HG03064 (cell line): ENCODE results near the gene SNAP47.

ENCODE experiments used
- ATAC-seq: cut with Tn5 transposase; IDR thresholded peaks from one replicate; pipeline ENCODE4 v1.9.1; 2021; ENCODE audit warnings: low read depth; ENCODE audit not compliant: unreplicated experiment

SNAP47 gene

GRCh38 chr1:227793948-227794816 lies 58.9 kb downstream of the SNAP47 start:
- ATAC-seq: no peak

- no peak for ATAC-seq
Observed at GRCh38 chr1:227794817-227795192, 59.6 kb downstream of the SNAP47 start.

- no peak for ATAC-seq
Observed at GRCh38 chr1:227795732-227796131, 60.5 kb downstream of the SNAP47 start.

GRCh38 chr1:227796359-227796915 lies 61.2 kb downstream of the SNAP47 start:
- ATAC-seq: no peak

GRCh38 chr1:227797144-227797543 lies 61.9 kb downstream of the SNAP47 start:
- ATAC-seq: no peak

- ATAC-seq: no peak
Observed at GRCh38 chr1:227797625-227798024, 62.4 kb downstream of the SNAP47 start.

- no peak for ATAC-seq
Observed at GRCh38 chr1:227798078-227798802, 63.0 kb downstream of the SNAP47 start.

- ATAC-seq: no peak
Observed at GRCh38 chr1:227799756-227800155, 64.5 kb downstream of the SNAP47 start.

- ATAC-seq: no peak
Observed at GRCh38 chr1:227803933-227804332, 68.7 kb downstream of the SNAP47 start.

GRCh38 chr1:227805606-227806197 lies 70.5 kb downstream of the SNAP47 start:
- ATAC-seq: no peak

- ATAC-seq: no peak
Observed at GRCh38 chr1:227808566-227808965, 73.3 kb downstream of the SNAP47 start.

GRCh38 chr1:227809026-227809425 lies 73.8 kb downstream of the SNAP47 start:
- ATAC-seq: no peak

GRCh38 chr1:227813962-227814361 lies 78.7 kb downstream of the SNAP47 start:
- no peak for ATAC-seq

GRCh38 chr1:227815468-227816409 lies 80.5 kb downstream of the SNAP47 start, which contains the start of gene PRSS38:
Gene PRSS38, plus strand, starts transcription at chr1:227815675. Its CDS starts 42 bp downstream, at chr1:227815717.
- ATAC-seq: no peak

- no peak for ATAC-seq
Observed at GRCh38 chr1:227816750-227817446, 81.7 kb downstream of the SNAP47 start.

GRCh38 chr1:227823537-227823936 lies 88.3 kb downstream of the SNAP47 start:
- ATAC-seq: no peak

GRCh38 chr1:227824204-227824603 lies 89.0 kb downstream of the SNAP47 start:
- no peak for ATAC-seq

GRCh38 chr1:227828786-227829185 lies 93.6 kb downstream of the SNAP47 start:
- no peak for ATAC-seq
